ENCODE data around the gene SIX1. TPM values are rescaled to one million over a fixed set of nuclear protein-coding genes. Genes with fewer than 3 reads are reported as not detected.

Gene SIX1
- total RNA-seq, 1 donor from 2014 or later: 5.3 TPM

GRCh38 chr14:60654334-60654821 is 5.1 kb upstream of the SIX1 start:
- no peak for TF ChIP-seq CTCF (IDR thresholded peaks at IDR 0.05; ENCODE audit: insufficient read depth, low read length, severe bottlenecking)
- no peak for FAIRE-seq
- DNase-seq (ENCODE audit: low read depth): no peak
- Histone ChIP-seq H3K4me3 (ENCODE audit: low read depth, low read length) (no peak overlapping the region), H3K27me3 (ENCODE audit: control insufficient read depth, insufficient read depth, low read length) (no peaks in the 10 kb centered on the region), H3K36me3 (ENCODE audit: control insufficient read depth, insufficient read depth, low read length) (no peaks in the 10 kb centered on the region)

- H3K27me3 ChIP-seq (ENCODE audit: control insufficient read depth, insufficient read depth, low read length): no peaks in the 10 kb centered on the region
- DNase-seq (ENCODE audit: low read depth): no peak
- no peaks in the 10 kb centered on the region for H3K36me3 ChIP-seq (ENCODE audit: control insufficient read depth, insufficient read depth, low read length)
- no peak for FAIRE-seq
- H3K4me3 ChIP-seq (ENCODE audit: low read depth, low read length): no peak overlapping the region
- TF ChIP-seq CTCF (IDR thresholded peaks at IDR 0.05; ENCODE audit: insufficient read depth, low read length, severe bottlenecking): no peak
Measured at GRCh38 chr14:60653701-60654161, 4.5 kb upstream of the SIX1 start.

DNA sequence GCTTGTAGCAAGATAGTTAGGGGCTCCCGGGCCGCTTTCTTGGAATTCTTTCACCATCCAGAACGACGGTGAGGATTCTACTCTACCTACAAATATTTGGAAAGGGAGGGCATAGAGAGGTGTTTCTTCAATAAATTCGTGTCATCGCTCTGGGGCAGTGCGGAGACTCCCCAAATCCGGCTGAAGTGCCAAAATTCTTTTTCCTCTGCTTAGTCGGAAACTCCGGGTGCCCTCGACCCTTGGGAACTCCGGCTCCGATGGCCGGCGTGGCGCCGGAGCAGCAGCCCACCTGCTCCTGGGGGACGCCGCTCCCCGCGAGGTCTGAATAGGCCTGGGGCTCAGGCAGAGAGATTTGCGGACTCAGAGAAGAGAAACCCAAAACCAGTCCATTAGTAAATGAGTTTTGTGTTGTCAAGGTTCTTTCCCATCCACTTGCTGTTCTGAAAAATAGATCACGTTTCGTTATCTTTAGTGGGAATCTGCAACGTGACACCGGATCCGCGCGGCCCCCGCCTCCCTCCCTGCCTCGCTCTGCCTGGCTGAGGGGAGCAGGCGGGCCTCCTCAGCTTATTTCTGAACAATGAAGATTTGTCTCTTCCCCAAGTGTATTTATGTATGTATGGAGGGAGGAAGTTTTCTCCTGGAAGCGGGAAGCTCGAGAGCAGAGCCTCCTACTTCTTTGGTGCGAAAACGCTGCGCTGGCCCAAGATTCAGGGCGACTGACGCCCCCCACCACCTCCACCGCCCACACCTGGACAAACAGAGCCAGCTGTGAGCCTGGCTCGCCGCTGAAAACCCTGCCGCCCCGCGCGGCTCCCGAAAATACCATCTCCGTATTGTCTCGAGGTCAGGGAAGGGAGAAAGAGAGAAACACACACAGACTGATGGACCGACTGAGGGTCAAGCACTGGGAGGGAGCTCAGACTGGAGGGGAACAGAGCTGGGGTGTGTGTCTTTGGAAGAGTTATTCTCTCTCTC is 3.7 kb upstream of the SIX1 start:
- no peak for FAIRE-seq
- TF ChIP-seq CTCF (IDR thresholded peaks at IDR 0.05; ENCODE audit: insufficient read depth, low read length, severe bottlenecking): no peak
- DNase-seq (ENCODE audit: low read depth): no peak
- Histone ChIP-seq H3K4me3 (ENCODE audit: low read depth, low read length) (no peak overlapping the region), H3K36me3 (ENCODE audit: control insufficient read depth, insufficient read depth, low read length) (no peaks in the 10 kb centered on the region), H3K27me3 (ENCODE audit: control insufficient read depth, insufficient read depth, low read length) (no peaks in the 10 kb centered on the region)

DNA sequence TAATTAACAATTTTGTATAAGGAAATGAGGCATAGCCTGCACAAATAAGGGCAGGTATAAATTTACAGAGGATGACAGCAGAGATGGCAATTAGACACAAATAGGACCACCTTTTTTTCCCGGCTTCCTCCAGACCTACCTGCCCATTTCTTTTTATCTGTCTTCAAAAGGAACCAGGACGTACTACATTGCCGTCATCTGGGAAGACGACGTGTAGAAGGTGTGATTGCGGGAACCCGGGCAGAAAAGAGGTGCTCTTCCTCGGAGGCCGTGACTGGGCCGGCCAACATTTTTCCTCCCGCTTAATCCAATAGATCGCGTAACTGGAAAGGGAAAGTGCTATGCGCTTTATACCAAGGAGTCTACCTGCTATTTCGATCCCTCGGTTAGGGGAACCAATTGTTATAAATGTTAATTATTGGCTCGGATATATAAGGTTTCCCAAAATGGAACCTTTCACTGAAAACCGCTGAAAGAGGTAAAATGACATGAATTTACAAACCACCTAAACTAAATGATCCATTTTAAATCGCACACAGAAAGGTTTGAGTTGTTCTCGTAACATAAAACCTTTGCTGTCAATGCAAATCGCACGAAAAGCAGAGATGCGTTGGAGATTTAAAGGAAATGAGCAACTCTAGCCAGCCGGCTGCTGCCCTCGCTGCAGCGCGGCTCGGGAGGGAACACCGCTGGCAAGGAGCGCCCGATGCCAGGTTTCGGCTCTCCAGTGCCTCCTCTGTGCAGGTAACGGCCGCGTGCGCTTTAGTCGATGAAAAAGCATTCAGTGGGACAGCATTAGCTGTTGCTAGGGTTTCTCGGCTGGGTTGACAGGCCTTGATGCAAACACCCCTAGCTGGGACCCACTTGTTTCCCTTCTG is 2.8 kb upstream of the SIX1 start:
- TF ChIP-seq CTCF (IDR thresholded peaks at IDR 0.05; ENCODE audit: insufficient read depth, low read length, severe bottlenecking): no peak
- FAIRE-seq: no peak
- no peaks in the 10 kb centered on the region for H3K27me3 ChIP-seq (ENCODE audit: control insufficient read depth, insufficient read depth, low read length)

DNA sequence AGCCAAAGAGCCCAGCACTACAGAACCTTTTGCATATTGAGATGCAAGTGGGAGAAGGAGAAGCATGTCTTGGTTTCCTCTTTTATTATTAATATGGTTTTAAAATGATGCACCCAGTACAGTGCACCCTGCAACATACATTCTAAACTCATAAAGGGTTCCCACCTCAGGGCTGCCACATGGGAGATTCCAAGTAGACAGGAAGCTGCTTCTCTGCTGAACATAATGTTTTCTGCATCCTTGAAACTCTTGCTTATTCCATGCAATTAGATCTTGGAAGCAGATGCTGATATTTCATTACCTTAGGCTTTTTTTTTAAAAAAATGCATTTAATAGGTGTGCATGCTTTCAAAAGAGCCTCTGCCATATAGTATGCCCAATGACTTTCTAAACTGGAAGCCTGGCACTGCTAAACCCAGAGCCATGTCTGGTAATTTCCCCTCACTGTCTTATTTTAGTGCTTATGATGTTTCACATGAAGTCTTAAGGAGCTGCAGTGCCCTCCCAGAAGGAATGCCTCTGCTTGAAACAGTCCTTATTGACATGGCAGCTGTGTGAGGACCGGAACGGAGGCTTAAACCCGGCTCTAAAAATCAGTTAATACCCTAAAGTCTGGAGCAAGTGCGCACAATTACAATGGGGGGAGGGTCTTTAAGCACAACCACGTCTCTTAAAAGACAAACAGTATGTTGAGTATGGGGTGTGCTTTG is 2.0 kb upstream of the SIX1 start:
- DNase-seq (ENCODE audit: low read depth): no peak
- Histone ChIP-seq H3K36me3 (ENCODE audit: control insufficient read depth, insufficient read depth, low read length) (no peaks in the 10 kb centered on the region), H3K27me3 (ENCODE audit: control insufficient read depth, insufficient read depth, low read length) (no peaks in the 10 kb centered on the region), H3K4me3 (ENCODE audit: low read depth, low read length) (no peak overlapping the region)
- FAIRE-seq: no peak
- TF ChIP-seq CTCF (IDR thresholded peaks at IDR 0.05; ENCODE audit: insufficient read depth, low read length, severe bottlenecking): no peak

More for the DNA sequence above, 2.8 kb upstream of the SIX1 start:
- Histone ChIP-seq H3K36me3 (ENCODE audit: control insufficient read depth, insufficient read depth, low read length) (no peaks in the 10 kb centered on the region), H3K4me3 (ENCODE audit: low read depth, low read length) (no peak overlapping the region)
- no peak for DNase-seq (ENCODE audit: low read depth)
